Lung (tissue), 12 donors: ENCODE data around the gene KIF2C. TPM values are rescaled to one million over a fixed set of nuclear protein-coding genes. Genes with fewer than 3 reads are reported as not detected.

ENCODE experiments used
- ATAC-seq: fragments of 200-7000 bp; cut with Tn5 transposase; one replicate; pipeline ENCODE4 v1.9.1; 2020; ENCODE audit warnings: moderate number of reproducible peaks; ENCODE audit not compliant: insufficient read depth, low FRiP score
- DNase-seq, 3 donors: peaks; one replicate each; pipeline ENCODE4 v3.0.0-alpha.2; 2013 to 2017
- H3K27ac ChIP-seq, 2 donors: one replicate each; pipeline ENCODE4 v1.5.1; 2013; ENCODE audit warnings: mild to moderate bottlenecking in 2 of 2, moderate library complexity in 2 of 2, control low read depth in 1 of 2, inconsistent platforms in 1 of 2, low read depth in 1 of 2, low read length in 1 of 2
- H3K27me3 ChIP-seq, 3 donors: one replicate each; pipeline ENCODE4 v1.5.1; 2013; ENCODE audit warnings: low read length in 2 of 3; ENCODE audit not compliant: control insufficient read depth in 3 of 3, insufficient read depth in 3 of 3
- H3K36me3 ChIP-seq, 4 donors: one replicate each; pipeline ENCODE4 v1.5.1; 2013; ENCODE audit warnings: low read length in 4 of 4, mild to moderate bottlenecking in 1 of 4, moderate library complexity in 1 of 4; ENCODE audit not compliant: control insufficient read depth in 4 of 4, insufficient read depth in 4 of 4
- H3K4me1 ChIP-seq, 5 donors: one replicate each; pipeline ENCODE4 v1.5.1; 2013; ENCODE audit warnings: low read length in 5 of 5, mild to moderate bottlenecking in 2 of 5, moderate library complexity in 1 of 5; ENCODE audit not compliant: control insufficient read depth in 5 of 5, insufficient read depth in 5 of 5
- H3K4me3 ChIP-seq: one replicate; pipeline ENCODE4 v1.5.1; 2013; ENCODE audit warnings: mild to moderate bottlenecking, control low read depth, moderate library complexity
- H3K9ac ChIP-seq, 2 donors: one replicate each; pipeline ENCODE4 v1.5.1; 2013; ENCODE audit warnings: low read length in 2 of 2, control low read depth in 1 of 2; ENCODE audit not compliant: insufficient read depth in 1 of 2
- H3K9me3 ChIP-seq, 4 donors: one replicate each; pipeline ENCODE4 v1.5.1; 2013; ENCODE audit warnings: low read length in 3 of 4, mild to moderate bottlenecking in 1 of 4, moderate library complexity in 1 of 4; ENCODE audit not compliant: control insufficient read depth in 4 of 4, insufficient read depth in 3 of 4
- CTCF ChIP-seq: IDR thresholded peaks from 2 replicates; pipeline ENCODE4 v1.5.1; 2012; ENCODE audit warnings: mild to moderate bottlenecking; ENCODE audit errors: control extremely low read depth, extremely low read depth
- WGBS, 2 donors: extraction: QIAGEN DNeasy Blood & Tissue Kit; methylation state at CpG; one replicate each; pipeline ENCODE4 v1.1.7; 2013; 5-methylcytosine and 5-hydroxymethylcytosine counted together
- polyA plus RNA-seq, 2 donors: library from polyadenylated mRNA; stranded (reverse); fragments of 200-250 nt; gene quantifications; one replicate each; pipeline ENCODE4 v1.2.1, GENCODE V29; 2013
- total RNA-seq, 2 donors: library from RNA; depleted of rRNA in 1 of 2; stranded (reverse); fragments of >200 nt in 1 of 2; gene quantifications; one replicate each; pipeline ENCODE4 v1.2.1, GENCODE V29; 2014 to 2021
- donor health status: control.
- donor health status: control.
- donor health status: Bipolar disorder and iron deficiency.
- donor health status: healthy.
- donor health status: DM: yes; HTN: yes; CAD: no.

The KIF2C gene
- total and polyA plus RNA-seq, 4 donors: 1.5 to 3.5 (median 2.1) TPM

GRCh38 chr1:44714944-44715571, 24.6 kb upstream of the KIF2C start:
- Histone ChIP-seq H3K36me3 (no peaks in the 10 kb centered on the region), H3K9me3 (no peaks in the 10 kb centered on the region), H3K27ac (no peak overlapping the region), H3K4me1 (peaks cover 0 to 12% (median 0%) of the 10 kb centered on the region in 5 donors), H3K4me3 (no peak overlapping the region), H3K9ac (no peak overlapping the region), H3K27me3 (no peaks in the 10 kb centered on the region)
- peak; percentile 80 for TF ChIP-seq CTCF
- DNase-seq: peak; percentile 76 to 87 (median 83)
- peak; percentile 86 for ATAC-seq
- WGBS, 2 donors: 5 to 8% methylated on average over 9 of the region's 9 CpGs

- no peak for TF ChIP-seq CTCF
- H3K4me1 ChIP-seq: peaks cover 0 to 12% (median 1%) of the 10 kb centered on the region in 5 donors
- ATAC-seq (no peak), DNase-seq (no peak)
- H3K9me3 ChIP-seq: no peaks in the 10 kb centered on the region
- no peak overlapping the region for H3K4me3 ChIP-seq
- peak overlapping the region in 1 of 2 donors; percentile 33 for H3K27ac ChIP-seq
- no peak overlapping the region for H3K9ac ChIP-seq
- no peaks in the 10 kb centered on the region for H3K36me3 ChIP-seq
- WGBS, 2 donors: 83 to 95% methylated on average over 4 of the region's 4 CpGs
- H3K27me3 ChIP-seq: no peaks in the 10 kb centered on the region
Measured at GRCh38 chr1:44717156-44717555, 22.5 kb upstream of the KIF2C start.

- ATAC-seq: no peak
- Histone ChIP-seq H3K36me3 (no peaks in the 10 kb centered on the region), H3K27me3 (no peaks in the 10 kb centered on the region), H3K9ac (no peak overlapping the region), H3K27ac (no peak overlapping the region), H3K4me3 (no peak overlapping the region), H3K4me1 (peaks cover 0 to 12% (median 1%) of the 10 kb centered on the region in 5 donors), H3K9me3 (no peaks in the 10 kb centered on the region)
- no peak for TF ChIP-seq CTCF
- 32 to 69% methylated on average over 1 of the region's 1 CpG for whole genome bisulfite sequencing, 2 donors
- peak in 2 of 3 donors; percentile 64 to 73 for DNase-seq
Measured at GRCh38 chr1:44717653-44718052, 22.0 kb upstream of the KIF2C start.

GRCh38 chr1:44718091-44718490, 21.5 kb upstream of the KIF2C start:
- no peaks in the 10 kb centered on the region for H3K27me3 ChIP-seq
- no peak for DNase-seq
- no peak overlapping the region for H3K27ac ChIP-seq
- no peaks in the 10 kb centered on the region for H3K9me3 ChIP-seq
- H3K4me3 ChIP-seq: no peak overlapping the region
- H3K36me3 ChIP-seq: no peaks in the 10 kb centered on the region
- ATAC-seq: no peak
- H3K9ac ChIP-seq: no peak overlapping the region
- no peak for TF ChIP-seq CTCF
- H3K4me1 ChIP-seq: peaks cover 0 to 12% (median 1%) of the 10 kb centered on the region in 5 donors
- WGBS, 2 donors: 82 to 88% methylated on average over 6 of the region's 6 CpGs
